ENCODE measurements around the gene CHCHD10. TPM values are rescaled to one million over a fixed set of nuclear protein-coding genes. Genes with fewer than 3 reads are reported as not detected.

The CHCHD10 gene
- total RNA-seq, 1 donor from 2014 or later = 68.8 TPM

GRCh38 chr22:23750367-23750713 is 17.4 kb downstream of the CHCHD10 start:
- Mint-ChIP-seq H3K27ac (peak overlapping the region; percentile 83), H3K36me3 (ENCODE audit: low read depth) (no peaks in the 10 kb centered on the region), H3K4me1 (peaks cover 59% of the 10 kb centered on the region), H3K27me3 (no peaks in the 10 kb centered on the region), H3K4me3 (peak overlapping the region; percentile 79), H3K9me3 (no peaks in the 10 kb centered on the region)
- CTCF ChIA-PET = interaction anchor here (0.9 kb wide), 2 partner anchors 16 to 55 kb away, joined by 3 read pairs; no protein-coding TSS in a partner anchor
- DNase-seq (no peak), ATAC-seq (ENCODE audit: low read depth) (no peak)
- no peak for TF ChIP-seq CTCF (IDR thresholded peaks at IDR 0.05)
- intact Hi-C loops (cut with micrococcal nuclease) = loop anchor here (10.0 kb wide), 1 partner anchor 684 kb away; no protein-coding TSS in a partner anchor
- POLR2A ChIA-PET = interaction anchor here (0.6 to 10.8 kb wide), 14 partner anchors 11 to 144 kb away, joined by 3 to 229 read pairs (median 8); partner anchors contain the start of genes C22orf15, CHCHD10, MIF and MMP11

GRCh38 chr22:23749841-23750301 is 17.9 kb downstream of the CHCHD10 start:
- ChIA-PET CTCF (no interaction called here), POLR2A (interaction anchor here (0.7 to 10.8 kb wide), 7 partner anchors 11 to 108 kb away, joined by 3 to 229 read pairs (median 6); partner anchors contain the start of genes C22orf15, CHCHD10, MMP11 and SLC2A11)
- Mint-ChIP-seq H3K9me3 (no peaks in the 10 kb centered on the region), H3K36me3 (ENCODE audit: low read depth) (peaks cover 3% of the 10 kb centered on the region), H3K4me3 (peak overlapping the region; percentile 79), H3K27me3 (no peaks in the 10 kb centered on the region), H3K27ac (peak overlapping the region; percentile 83), H3K4me1 (peaks cover 56% of the 10 kb centered on the region)
- no peak for TF ChIP-seq CTCF (IDR thresholded peaks at IDR 0.05)
- intact Hi-C loops (cut with micrococcal nuclease) = loop anchor here (10.0 kb wide), 1 partner anchor 685 kb away; no protein-coding TSS in a partner anchor
- ATAC-seq (ENCODE audit: low read depth) (no peak), DNase-seq (no peak)

GRCh38 chr22:23745791-23746190 is 22.0 kb downstream of the CHCHD10 start:
- H3K9me3 Mint-ChIP-seq = peaks cover 4% of the 10 kb centered on the region
- no peak overlapping the region for H3K4me3 Mint-ChIP-seq
- CTCF ChIA-PET = no interaction called here
- H3K36me3 Mint-ChIP-seq (ENCODE audit: low read depth) = peaks cover 22% of the 10 kb centered on the region
- DNase-seq = no peak
- no peak for TF ChIP-seq CTCF (IDR thresholded peaks at IDR 0.05)
- no peaks in the 10 kb centered on the region for H3K27me3 Mint-ChIP-seq
- POLR2A ChIA-PET = no interaction called here
- ATAC-seq (ENCODE audit: low read depth) = no peak
- H3K4me1 Mint-ChIP-seq = peaks cover 19% of the 10 kb centered on the region
- intact Hi-C loops (cut with micrococcal nuclease) = no loop called here
- H3K27ac Mint-ChIP-seq = no peak overlapping the region

- H3K36me3 Mint-ChIP-seq (ENCODE audit: low read depth) = peaks cover 22% of the 10 kb centered on the region
- POLR2A ChIA-PET = interaction anchor here (0.5 to 0.6 kb wide), 2 partner anchors 13 to 54 kb away, joined by 4 to 7 read pairs; no protein-coding TSS in a partner anchor
- DNase-seq = no peak
These were observed 23.3 kb downstream of the CHCHD10 start for GRCh38 chr22:23744485-23744884.

GRCh38 chr22:23744001-23744400 is 23.8 kb downstream of the CHCHD10 start:
- Mint-ChIP-seq H3K27me3 (no peaks in the 10 kb centered on the region), H3K4me3 (no peak overlapping the region), H3K4me1 (peaks cover 7% of the 10 kb centered on the region), H3K27ac (no peak overlapping the region), H3K9me3 (peaks cover 4% of the 10 kb centered on the region), H3K36me3 (ENCODE audit: low read depth) (peaks cover 22% of the 10 kb centered on the region)
- CTCF ChIA-PET = no interaction called here
- intact Hi-C loops (cut with micrococcal nuclease) = no loop called here
- no peak for TF ChIP-seq CTCF (IDR thresholded peaks at IDR 0.05)
- POLR2A ChIA-PET = interaction anchor here (0.5 kb wide), 1 partner anchor 55 kb away, joined by 4 read pairs; no protein-coding TSS in a partner anchor
- no peak for DNase-seq
- no peak for ATAC-seq (ENCODE audit: low read depth)

More at GRCh38 chr22:23744485-23744884, 23.3 kb downstream of the CHCHD10 start:
- CTCF ChIA-PET = no interaction called here
- H3K9me3 Mint-ChIP-seq = peaks cover 4% of the 10 kb centered on the region
- no peaks in the 10 kb centered on the region for H3K27me3 Mint-ChIP-seq
- no peak overlapping the region for H3K4me3 Mint-ChIP-seq
- no peak for TF ChIP-seq CTCF (IDR thresholded peaks at IDR 0.05)
- peaks cover 7% of the 10 kb centered on the region for H3K4me1 Mint-ChIP-seq
- ATAC-seq (ENCODE audit: low read depth) = no peak
- no peak overlapping the region for H3K27ac Mint-ChIP-seq
- intact Hi-C loops (cut with micrococcal nuclease) = no loop called here
